ENCODE data around the gene RARA. TPM values are rescaled to one million over a fixed set of nuclear protein-coding genes. Genes with fewer than 3 reads are reported as not detected.

RARA gene
- total RNA-seq, 1 donor from 2014 or later: 57.2 TPM

- no peak for DNase-seq (ENCODE audit: low read depth)
- no peaks in the 10 kb centered on the region for H3K27me3 ChIP-seq (ENCODE audit: control insufficient read depth, insufficient read depth, low read length)
- TF ChIP-seq CTCF (IDR thresholded peaks at IDR 0.05; ENCODE audit: insufficient read depth, low read length, poor library complexity, severe bottlenecking): no peak
- peaks cover 2% of the 10 kb centered on the region for H3K36me3 ChIP-seq (ENCODE audit: control insufficient read depth, insufficient read depth, low read length)
- no peak overlapping the region for H3K4me3 ChIP-seq (ENCODE audit: low read depth, low read length)
Observed at GRCh38 chr17:40348136-40348504, 39.1 kb downstream of the RARA start.

- H3K36me3 ChIP-seq (ENCODE audit: control insufficient read depth, insufficient read depth, low read length): peaks cover 2% of the 10 kb centered on the region
- TF ChIP-seq CTCF (IDR thresholded peaks at IDR 0.05; ENCODE audit: insufficient read depth, low read length, poor library complexity, severe bottlenecking): no peak
- DNase-seq (ENCODE audit: low read depth): no peak
- H3K4me3 ChIP-seq (ENCODE audit: low read depth, low read length): no peak overlapping the region
- no peaks in the 10 kb centered on the region for H3K27me3 ChIP-seq (ENCODE audit: control insufficient read depth, insufficient read depth, low read length)
Observed at GRCh38 chr17:40348562-40349476, 39.8 kb downstream of the RARA start.

- peaks cover 2% of the 10 kb centered on the region for H3K36me3 ChIP-seq (ENCODE audit: control insufficient read depth, insufficient read depth, low read length)
- DNase-seq (ENCODE audit: low read depth): no peak
- H3K27me3 ChIP-seq (ENCODE audit: control insufficient read depth, insufficient read depth, low read length): no peaks in the 10 kb centered on the region
- no peak for TF ChIP-seq CTCF (IDR thresholded peaks at IDR 0.05; ENCODE audit: insufficient read depth, low read length, poor library complexity, severe bottlenecking)
- H3K4me3 ChIP-seq (ENCODE audit: low read depth, low read length): no peak overlapping the region
Observed at GRCh38 chr17:40349477-40349894, 40.5 kb downstream of the RARA start.

- Histone ChIP-seq H3K36me3 (ENCODE audit: control insufficient read depth, insufficient read depth, low read length) (peaks cover 2% of the 10 kb centered on the region), H3K4me3 (ENCODE audit: low read depth, low read length) (no peak overlapping the region), H3K27me3 (ENCODE audit: control insufficient read depth, insufficient read depth, low read length) (no peaks in the 10 kb centered on the region)
- no peak for DNase-seq (ENCODE audit: low read depth)
- TF ChIP-seq CTCF (IDR thresholded peaks at IDR 0.05; ENCODE audit: insufficient read depth, low read length, poor library complexity, severe bottlenecking): no peak
Observed at GRCh38 chr17:40349895-40350688, 41.1 kb downstream of the RARA start.

GRCh38 chr17:40350689-40351358, 41.8 kb downstream of the RARA start:
- TF ChIP-seq CTCF (IDR thresholded peaks at IDR 0.05; ENCODE audit: insufficient read depth, low read length, poor library complexity, severe bottlenecking): no peak
- Histone ChIP-seq H3K4me3 (ENCODE audit: low read depth, low read length) (no peak overlapping the region), H3K36me3 (ENCODE audit: control insufficient read depth, insufficient read depth, low read length) (peaks cover 4% of the 10 kb centered on the region), H3K27me3 (ENCODE audit: control insufficient read depth, insufficient read depth, low read length) (no peaks in the 10 kb centered on the region)
- DNase-seq (ENCODE audit: low read depth): no peak
